A673 (cell line): ENCODE data around the gene EIF3J. TPM values are rescaled to one million over a fixed set of nuclear protein-coding genes. Genes with fewer than 3 reads are reported as not detected.

Experiments
- BruUV-seq: library from RNA; stranded (reverse); fragments of 400-500 nt; replicated peaks from 2 replicates; lab custom pipeline; 2021; lab: Mats Ljungman, UMichigan
- CTCF ChIA-PET: fragments of 300-600 bp; sonication (Branson Sonifier 250); formaldehyde crosslinking; loops from one replicate; lab custom pipeline; 2022; ENCODE audit warnings: antibody characterized with exemption; lab: Charles Lee
- POLR2A ChIA-PET: fragments of 300-600 bp; sonication (Branson Sonifier 250); formaldehyde crosslinking; loops from one replicate; lab custom pipeline; 2022; ENCODE audit warnings: antibody characterized with exemption; ENCODE audit not compliant: low non-redundant PET; lab: Charles Lee
- DNase-seq: peaks from one replicate; pipeline ENCODE4 v3.0.0-alpha.2; 2015; ENCODE audit warnings: low spot score
- H3K27ac ChIP-seq: fragments of 200-600 bp; sonication (generic); 2 replicates; pipeline ENCODE4 v1.5.1; 2016; ENCODE audit warnings: mixed run types, low read depth, mild to moderate bottlenecking, mixed read lengths, antibody characterized with exemption, low read length; ENCODE audit not compliant: poor library complexity, severe bottlenecking
- H3K27me3 ChIP-seq: fragments of 200-600 bp; sonication (generic); replicated peaks from 2 replicates; pipeline ENCODE4 v1.6.1; 2017; ENCODE audit warnings: mixed run types, low read depth, mild to moderate bottlenecking, mixed read lengths, antibody characterized with exemption, low read length; ENCODE audit not compliant: insufficient read depth, poor library complexity
- H3K36me3 ChIP-seq: fragments of 200-600 bp; sonication (generic); 2 replicates; pipeline ENCODE4 v1.6.1; 2016; ENCODE audit warnings: mixed run types, mild to moderate bottlenecking, mixed read lengths, antibody characterized with exemption, low read length; ENCODE audit not compliant: insufficient read depth, poor library complexity, severe bottlenecking
- H3K4me1 ChIP-seq: fragments of 200-600 bp; sonication (generic); 2 replicates; pipeline ENCODE4 v1.6.1; 2017; ENCODE audit warnings: mixed run types, mild to moderate bottlenecking, mixed read lengths, antibody characterized with exemption, low read length; ENCODE audit not compliant: insufficient read depth, poor library complexity, severe bottlenecking
- H3K4me3 ChIP-seq: fragments of 200-600 bp; sonication (generic); 2 replicates; pipeline ENCODE4 v1.5.1; 2016; ENCODE audit warnings: low read depth, mixed run types, mild to moderate bottlenecking, mixed read lengths, low read length; ENCODE audit not compliant: poor library complexity, severe bottlenecking
- H3K9me3 ChIP-seq: fragments of 200-600 bp; sonication (generic); 2 replicates; pipeline ENCODE4 v1.6.1; 2016; ENCODE audit warnings: mixed run types, low read depth, mild to moderate bottlenecking, mixed read lengths, antibody characterized with exemption, low read length; ENCODE audit not compliant: poor library complexity, severe bottlenecking
- CTCF ChIP-seq: fragments of 300-800, 200-600 bp; sonication (generic); conservative IDR thresholded peaks from 2 replicates; pipeline ENCODE4 v1.5.1; 2017; ENCODE audit warnings: low read depth, mild to moderate bottlenecking, antibody characterized with exemption, low read length, moderate library complexity, mixed read lengths
- EZH2 ChIP-seq: fragments of 200-600 bp; sonication (generic); IDR thresholded peaks from 2 replicates; pipeline ENCODE4 v1.6.1; 2017; ENCODE audit warnings: borderline replicate concordance, low read depth, mild to moderate bottlenecking, mixed read lengths, antibody characterized with exemption, low read length; ENCODE audit not compliant: poor library complexity, severe bottlenecking
- intact Hi-C: fragments of 100-400 bp; cut with micrococcal nuclease; formaldehyde crosslinking; loops from one replicate; pipeline ENCODE4 v1.10.0; 2022; ENCODE audit not compliant: unreplicated experiment
- total RNA-seq: library from RNA; stranded (reverse); gene quantifications from 2 replicates; pipeline ENCODE4 v1.2.3, GENCODE V29; 2021

Gene EIF3J
- total RNA-seq, 1 experiment from 2014 or later = 208 TPM

- DNase-seq = peak; percentile 11
- ChIA-PET CTCF (no interaction called here), POLR2A (no interaction called here)
- Histone ChIP-seq H3K4me1 (no peaks in the 10 kb centered on the region), H3K27ac (no peak overlapping the region), H3K9me3 (no peaks in the 10 kb centered on the region), H3K4me3 (no peak overlapping the region), H3K36me3 (peaks cover 51% of the 10 kb centered on the region), H3K27me3 (no peaks in the 10 kb centered on the region)
- no TSS peak for BruUV-seq
- intact Hi-C loops = loop anchor here (5.0 to 10.0 kb wide), 2 partner anchors 66 to 318 kb away; partner anchors contain the start of gene SPG11
- TF ChIP-seq EZH2 = no peak
- no peak for TF ChIP-seq CTCF
Measured at GRCh38 chr15:44596511-44597010, 59.6 kb downstream of the EIF3J start.

GRCh38 chr15:44598066-44598465, 61.1 kb downstream of the EIF3J start:
- Histone ChIP-seq H3K36me3 (peaks cover 44% of the 10 kb centered on the region), H3K4me3 (no peak overlapping the region), H3K27ac (no peak overlapping the region), H3K9me3 (no peaks in the 10 kb centered on the region), H3K4me1 (no peaks in the 10 kb centered on the region), H3K27me3 (no peaks in the 10 kb centered on the region)
- BruUV-seq = no TSS peak
- CTCF ChIA-PET = no interaction called here
- TF ChIP-seq EZH2 (no peak), CTCF (no peak)
- intact Hi-C loops = loop anchor here (5.0 to 10.0 kb wide), 2 partner anchors 64 to 317 kb away; partner anchors contain the start of gene SPG11
- DNase-seq = no peak
- POLR2A ChIA-PET = no interaction called here

- no peaks in the 10 kb centered on the region for H3K27me3 ChIP-seq
- CTCF ChIA-PET = interaction anchor here (1.4 kb wide), 1 partner anchor 14 kb away, joined by 3 read pairs; no protein-coding TSS in a partner anchor
- H3K4me3 ChIP-seq = no peak overlapping the region
- intact Hi-C loops = loop anchor here (5.0 to 10.0 kb wide), 2 partner anchors 63 to 316 kb away; partner anchors contain the start of gene SPG11
- H3K4me1 ChIP-seq = no peaks in the 10 kb centered on the region
- H3K36me3 ChIP-seq = peaks cover 44% of the 10 kb centered on the region
- TF ChIP-seq CTCF (no peak), EZH2 (no peak)
- DNase-seq = peak; percentile 31
- H3K9me3 ChIP-seq = no peaks in the 10 kb centered on the region
- BruUV-seq = no TSS peak
- no peak overlapping the region for H3K27ac ChIP-seq
- POLR2A ChIA-PET = no interaction called here
Measured at GRCh38 chr15:44598892-44599291, 61.9 kb downstream of the EIF3J start.
